ENCODE data around the gene SSR1.

SSR1 gene

DNA sequence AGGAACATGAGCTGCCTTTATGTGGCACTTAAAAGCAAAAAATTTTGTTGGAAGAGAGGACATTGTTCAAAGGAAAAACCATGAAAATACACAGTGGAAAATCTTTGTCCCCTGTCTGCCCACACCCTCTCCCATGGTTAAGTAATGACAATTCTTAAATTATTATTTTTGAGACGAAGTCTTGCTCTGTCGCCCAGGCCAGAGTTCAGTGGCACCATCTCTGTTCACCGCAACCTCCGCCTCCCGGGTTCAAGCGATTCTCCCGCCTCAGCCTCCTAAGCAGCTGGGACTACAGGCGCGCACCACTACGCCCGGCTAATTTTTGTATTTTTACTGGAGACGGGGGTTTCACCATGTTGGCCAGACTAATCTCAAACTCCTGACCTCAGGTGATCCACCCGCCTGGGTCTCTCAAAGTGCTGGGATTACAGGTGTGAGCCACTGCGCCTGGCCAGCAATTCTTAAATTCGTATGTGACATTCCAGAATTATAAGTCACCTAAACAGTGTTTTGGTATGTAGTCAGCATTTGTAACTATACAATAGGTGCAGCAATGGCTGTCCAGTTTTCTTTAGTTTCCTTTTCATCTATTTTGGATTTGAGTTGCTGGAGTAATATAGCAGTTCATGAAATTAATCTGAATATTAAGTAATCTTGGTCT lies 636 bp upstream of the SSR1 start:
- H3K27me3 Mint-ChIP-seq: no peaks in the 10 kb centered on the region
- no peaks in the 10 kb centered on the region for H3K9me3 Mint-ChIP-seq
- peak overlapping the region; percentile 90 for H3K27ac Mint-ChIP-seq
- peaks cover 45% of the 10 kb centered on the region for H3K4me1 Mint-ChIP-seq (ENCODE audit: low read depth)
- H3K4me3 Mint-ChIP-seq: peak overlapping the region; percentile 93
- H3K36me3 Mint-ChIP-seq (ENCODE audit: low read depth): peaks cover 30% of the 10 kb centered on the region
- intact Hi-C loops (cut with micrococcal nuclease): loop anchor here (1.0 to 5.0 kb wide), 2 partner anchors 76 to 304 kb away; partner anchors contain the start of genes CAGE1 and RIOK1

DNA sequence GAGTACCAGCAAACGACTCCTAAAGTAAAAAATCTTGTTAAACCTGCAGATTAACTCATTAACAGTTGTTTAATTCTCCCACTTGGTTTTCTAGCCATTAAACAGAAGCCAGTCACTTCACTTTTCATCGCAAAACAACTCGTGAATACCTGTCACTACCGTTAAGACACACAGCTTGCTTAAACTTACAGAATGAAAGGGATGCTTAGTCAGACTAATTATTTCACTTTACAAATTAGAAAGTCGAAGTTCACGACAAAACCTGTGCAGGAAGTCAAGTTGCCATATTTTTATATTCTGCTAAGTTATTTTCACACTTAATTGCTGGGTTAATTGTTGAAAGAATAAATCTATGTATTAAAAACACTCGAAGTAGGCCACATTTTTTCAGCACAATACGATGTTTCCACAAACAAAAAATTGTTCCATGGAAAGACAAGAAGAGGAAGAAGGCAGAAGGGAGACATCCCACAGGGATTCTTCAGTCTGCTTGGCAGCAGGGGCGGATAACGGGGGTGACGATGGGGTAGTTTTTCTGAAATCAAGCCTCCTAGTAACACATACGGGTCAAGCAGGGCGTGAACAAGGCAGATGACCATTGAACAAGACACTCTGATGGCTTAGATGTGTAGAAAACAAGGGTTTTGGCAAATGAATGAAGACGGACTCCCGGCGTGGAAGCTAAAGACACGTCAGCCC lies 933 bp downstream of the SSR1 start:
- Mint-ChIP-seq H3K4me1 (ENCODE audit: low read depth) (peaks cover 55% of the 10 kb centered on the region), H3K4me3 (peak overlapping the region; percentile 93), H3K27ac (peak overlapping the region; percentile 90), H3K9me3 (no peaks in the 10 kb centered on the region), H3K27me3 (no peaks in the 10 kb centered on the region), H3K36me3 (ENCODE audit: low read depth) (peaks cover 46% of the 10 kb centered on the region)
- intact Hi-C loops (cut with micrococcal nuclease): loop anchor here (5.0 kb wide), 1 partner anchor 305 kb away; no protein-coding TSS in a partner anchor

DNA sequence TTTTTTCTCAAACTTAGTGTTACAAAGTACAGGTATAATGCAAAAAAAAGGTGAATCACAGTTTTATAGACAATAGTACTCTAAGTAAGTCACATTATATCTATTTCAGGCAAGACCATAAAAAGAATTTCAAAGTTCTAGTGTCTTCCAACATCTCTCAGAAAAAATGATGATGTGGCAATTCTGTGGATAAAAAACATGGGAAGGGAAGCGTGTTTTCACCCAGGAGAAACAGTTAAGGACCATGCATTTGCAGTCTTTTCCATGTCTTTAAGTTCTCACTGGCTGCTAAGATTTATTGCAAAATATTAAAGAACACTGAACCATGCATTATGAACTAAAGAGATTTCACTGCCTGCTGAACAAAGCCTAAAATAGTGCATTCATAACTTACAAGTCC lies 1.8 kb downstream of the SSR1 start:
- Mint-ChIP-seq H3K4me1 (ENCODE audit: low read depth) (peaks cover 55% of the 10 kb centered on the region), H3K27me3 (no peaks in the 10 kb centered on the region), H3K4me3 (no peak overlapping the region), H3K27ac (no peak overlapping the region), H3K9me3 (no peaks in the 10 kb centered on the region), H3K36me3 (ENCODE audit: low read depth) (peaks cover 54% of the 10 kb centered on the region)
- intact Hi-C loops (cut with micrococcal nuclease): loop anchor here (5.0 kb wide), 1 partner anchor 306 kb away; no protein-coding TSS in a partner anchor

GRCh38 chr6:7309050-7309449 lies 3.9 kb downstream of the SSR1 start:
- peaks cover 75% of the 10 kb centered on the region for H3K36me3 Mint-ChIP-seq (ENCODE audit: low read depth)
- H3K27ac Mint-ChIP-seq: peak overlapping the region; percentile 76
- no peak overlapping the region for H3K4me3 Mint-ChIP-seq
- peaks cover 60% of the 10 kb centered on the region for H3K4me1 Mint-ChIP-seq (ENCODE audit: low read depth)
- no peaks in the 10 kb centered on the region for H3K9me3 Mint-ChIP-seq
- intact Hi-C loops (cut with micrococcal nuclease): loop anchor here (5.0 kb wide), 1 partner anchor 283 kb away; the partner anchor contains the start of gene SNRNP48
- no peaks in the 10 kb centered on the region for H3K27me3 Mint-ChIP-seq

DNA sequence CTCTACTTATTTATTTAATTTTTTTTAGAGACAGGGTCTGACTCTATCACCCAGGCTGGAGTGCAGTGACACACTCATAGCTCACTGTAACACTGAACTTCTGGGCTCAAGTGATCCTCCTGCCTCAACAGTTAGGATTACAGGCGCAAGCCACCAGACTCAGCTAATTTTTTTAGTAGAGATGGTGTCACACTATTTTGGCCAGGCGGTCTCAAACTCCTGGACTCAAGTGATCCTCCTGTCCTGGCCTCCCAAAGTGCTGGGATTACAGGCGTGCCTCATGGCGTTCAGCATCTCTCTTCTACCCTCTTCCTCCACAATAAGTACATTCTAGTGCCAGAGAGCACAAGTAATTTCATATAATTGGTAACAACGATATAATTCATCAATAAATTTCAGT lies 5.5 kb downstream of the SSR1 start:
- peaks cover 53% of the 10 kb centered on the region for H3K4me1 Mint-ChIP-seq (ENCODE audit: low read depth)
- no peaks in the 10 kb centered on the region for H3K27me3 Mint-ChIP-seq
- H3K4me3 Mint-ChIP-seq: no peak overlapping the region
- no peaks in the 10 kb centered on the region for H3K9me3 Mint-ChIP-seq
- intact Hi-C loops (cut with micrococcal nuclease): loop anchor here (5.0 kb wide), 1 partner anchor 285 kb away; the partner anchor contains the start of gene SNRNP48
- no peak overlapping the region for H3K27ac Mint-ChIP-seq
- H3K36me3 Mint-ChIP-seq (ENCODE audit: low read depth): peaks cover 84% of the 10 kb centered on the region

DNA sequence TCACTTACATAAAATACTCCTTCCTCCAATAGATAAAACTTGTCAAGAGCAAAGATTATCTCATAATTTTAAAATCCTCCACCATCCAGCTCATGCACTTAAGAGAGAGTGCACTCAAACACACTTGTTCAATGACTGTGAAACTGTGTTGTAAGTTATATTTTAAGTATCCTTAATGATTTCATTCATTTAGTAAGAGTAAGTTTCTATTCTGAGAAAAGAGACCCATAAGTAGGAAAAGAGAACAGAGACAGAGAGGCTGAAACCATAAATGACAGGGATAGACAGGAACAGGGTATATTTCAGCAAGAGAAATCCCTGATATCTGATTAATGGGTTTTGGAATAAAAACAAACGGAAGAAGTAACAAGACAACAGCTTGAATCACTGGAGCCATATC lies 8.2 kb downstream of the SSR1 start:
- Mint-ChIP-seq H3K36me3 (ENCODE audit: low read depth) (peaks cover 99% of the 10 kb centered on the region), H3K27me3 (no peaks in the 10 kb centered on the region), H3K4me3 (no peak overlapping the region), H3K9me3 (no peaks in the 10 kb centered on the region), H3K27ac (peak overlapping the region; percentile 13), H3K4me1 (ENCODE audit: low read depth) (peaks cover 44% of the 10 kb centered on the region)
- intact Hi-C loops (cut with micrococcal nuclease): loop anchor here (5.0 kb wide), 1 partner anchor 287 kb away; the partner anchor contains the start of gene SNRNP48

DNA sequence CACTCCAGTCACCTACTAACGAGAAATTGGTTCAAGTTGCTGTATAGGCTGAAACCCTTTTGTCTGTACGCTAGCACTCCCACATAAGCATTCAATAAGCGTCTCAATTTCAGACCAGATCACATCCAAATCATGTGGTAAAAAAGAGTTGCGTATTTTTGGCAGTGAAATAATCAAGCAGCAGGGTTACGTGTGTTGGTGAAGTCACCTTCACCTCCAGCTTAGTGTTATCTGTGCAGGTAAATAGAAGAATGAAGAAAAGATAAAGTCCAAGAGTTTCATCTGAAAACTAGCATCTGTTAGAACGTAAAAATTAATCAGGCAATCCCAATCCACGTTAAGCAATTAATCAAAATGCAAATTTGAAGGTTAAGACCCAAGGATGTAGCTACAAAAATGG lies 11.3 kb downstream of the SSR1 start:
- Mint-ChIP-seq H3K9me3 (no peaks in the 10 kb centered on the region), H3K27me3 (no peaks in the 10 kb centered on the region), H3K36me3 (ENCODE audit: low read depth) (peaks cover 99% of the 10 kb centered on the region), H3K27ac (no peak overlapping the region), H3K4me3 (no peak overlapping the region), H3K4me1 (ENCODE audit: low read depth) (peaks cover 19% of the 10 kb centered on the region)
- intact Hi-C loops (cut with micrococcal nuclease): no loop called here

DNA sequence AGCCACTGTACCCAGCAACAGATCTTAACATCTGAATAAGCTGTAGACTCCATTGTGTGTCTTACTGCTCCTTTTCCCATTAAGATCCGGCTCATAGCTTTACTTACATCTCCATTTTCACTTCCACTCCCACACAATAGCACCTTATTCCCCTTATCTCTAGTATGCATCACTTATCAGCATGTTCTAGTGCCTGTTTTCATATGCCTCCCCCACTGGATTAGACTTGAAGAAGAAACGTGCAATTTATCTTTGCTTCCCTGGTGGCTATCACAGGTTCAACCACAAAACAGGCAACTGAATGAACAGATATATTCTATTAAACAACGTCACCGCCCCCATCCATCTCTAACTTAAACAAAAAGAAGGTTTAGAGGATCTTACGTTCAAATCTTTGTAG lies 12.1 kb downstream of the SSR1 start:
- intact Hi-C loops (cut with micrococcal nuclease): no loop called here
- no peak overlapping the region for H3K27ac Mint-ChIP-seq
- peaks cover 99% of the 10 kb centered on the region for H3K36me3 Mint-ChIP-seq (ENCODE audit: low read depth)

GRCh38 chr6:7298113-7298512 lies 14.9 kb downstream of the SSR1 start:
- Mint-ChIP-seq H3K4me1 (ENCODE audit: low read depth) (peaks cover 5% of the 10 kb centered on the region), H3K27ac (no peak overlapping the region), H3K4me3 (no peak overlapping the region), H3K9me3 (no peaks in the 10 kb centered on the region), H3K27me3 (no peaks in the 10 kb centered on the region), H3K36me3 (ENCODE audit: low read depth) (peaks cover 87% of the 10 kb centered on the region)
- intact Hi-C loops (cut with micrococcal nuclease): no loop called here

More for the DNA sequence above, 12.1 kb downstream of the SSR1 start:
- Mint-ChIP-seq H3K4me3 (no peak overlapping the region), H3K27me3 (no peaks in the 10 kb centered on the region), H3K4me1 (ENCODE audit: low read depth) (peaks cover 19% of the 10 kb centered on the region), H3K9me3 (no peaks in the 10 kb centered on the region)

- Mint-ChIP-seq H3K4me1 (ENCODE audit: low read depth) (peaks cover 5% of the 10 kb centered on the region), H3K36me3 (ENCODE audit: low read depth) (peaks cover 87% of the 10 kb centered on the region), H3K9me3 (no peaks in the 10 kb centered on the region), H3K4me3 (no peak overlapping the region), H3K27ac (no peak overlapping the region), H3K27me3 (no peaks in the 10 kb centered on the region)
- intact Hi-C loops (cut with micrococcal nuclease): no loop called here
Measured at GRCh38 chr6:7296602-7297001, 16.4 kb downstream of the SSR1 start.

GRCh38 chr6:7295916-7296315 lies 17.1 kb downstream of the SSR1 start:
- Mint-ChIP-seq H3K27me3 (no peaks in the 10 kb centered on the region), H3K9me3 (no peaks in the 10 kb centered on the region), H3K4me1 (ENCODE audit: low read depth) (peaks cover 3% of the 10 kb centered on the region), H3K36me3 (ENCODE audit: low read depth) (peaks cover 87% of the 10 kb centered on the region), H3K4me3 (no peak overlapping the region), H3K27ac (no peak overlapping the region)
- intact Hi-C loops (cut with micrococcal nuclease): no loop called here

GRCh38 chr6:7292596-7293255 lies 20.3 kb downstream of the SSR1 start:
- Mint-ChIP-seq H3K27me3 (no peaks in the 10 kb centered on the region), H3K4me1 (ENCODE audit: low read depth) (no peaks in the 10 kb centered on the region), H3K9me3 (no peaks in the 10 kb centered on the region), H3K4me3 (no peak overlapping the region), H3K36me3 (ENCODE audit: low read depth) (peaks cover 87% of the 10 kb centered on the region), H3K27ac (peak overlapping the region; percentile 10)
- intact Hi-C loops (cut with micrococcal nuclease): no loop called here

- intact Hi-C loops (cut with micrococcal nuclease): no loop called here
- Mint-ChIP-seq H3K4me3 (no peak overlapping the region), H3K4me1 (ENCODE audit: low read depth) (no peaks in the 10 kb centered on the region), H3K36me3 (ENCODE audit: low read depth) (peaks cover 92% of the 10 kb centered on the region), H3K27me3 (no peaks in the 10 kb centered on the region), H3K27ac (no peak overlapping the region), H3K9me3 (no peaks in the 10 kb centered on the region)
Measured at GRCh38 chr6:7290079-7290478, 22.9 kb downstream of the SSR1 start.

- no peaks in the 10 kb centered on the region for H3K27me3 Mint-ChIP-seq
- peaks cover 19% of the 10 kb centered on the region for H3K4me1 Mint-ChIP-seq (ENCODE audit: low read depth)
- H3K27ac Mint-ChIP-seq: no peak overlapping the region
- H3K36me3 Mint-ChIP-seq (ENCODE audit: low read depth): peaks cover 65% of the 10 kb centered on the region
- H3K9me3 Mint-ChIP-seq: no peaks in the 10 kb centered on the region
- no peak overlapping the region for H3K4me3 Mint-ChIP-seq
- intact Hi-C loops (cut with micrococcal nuclease): no loop called here
Measured at GRCh38 chr6:7285416-7285815, 27.6 kb downstream of the SSR1 start.

Data from dendritic cell treated with granulocyte-macrophage colony-stimulating factor and Interleukin-4, amounts not matched to agents 40 ng/mL and 50 ng/mL, for 4 days (primary cell).